HG03354 (cell line): ENCODE data around the gene CRACDL.

ENCODE experiments used
- ATAC-seq: cut with Tn5 transposase; IDR thresholded peaks from one replicate; pipeline ENCODE4 v1.9.1; 2021; ENCODE audit warnings: mild to moderate bottlenecking; ENCODE audit not compliant: unreplicated experiment, poor library complexity, severe bottlenecking

The CRACDL gene

DNA sequence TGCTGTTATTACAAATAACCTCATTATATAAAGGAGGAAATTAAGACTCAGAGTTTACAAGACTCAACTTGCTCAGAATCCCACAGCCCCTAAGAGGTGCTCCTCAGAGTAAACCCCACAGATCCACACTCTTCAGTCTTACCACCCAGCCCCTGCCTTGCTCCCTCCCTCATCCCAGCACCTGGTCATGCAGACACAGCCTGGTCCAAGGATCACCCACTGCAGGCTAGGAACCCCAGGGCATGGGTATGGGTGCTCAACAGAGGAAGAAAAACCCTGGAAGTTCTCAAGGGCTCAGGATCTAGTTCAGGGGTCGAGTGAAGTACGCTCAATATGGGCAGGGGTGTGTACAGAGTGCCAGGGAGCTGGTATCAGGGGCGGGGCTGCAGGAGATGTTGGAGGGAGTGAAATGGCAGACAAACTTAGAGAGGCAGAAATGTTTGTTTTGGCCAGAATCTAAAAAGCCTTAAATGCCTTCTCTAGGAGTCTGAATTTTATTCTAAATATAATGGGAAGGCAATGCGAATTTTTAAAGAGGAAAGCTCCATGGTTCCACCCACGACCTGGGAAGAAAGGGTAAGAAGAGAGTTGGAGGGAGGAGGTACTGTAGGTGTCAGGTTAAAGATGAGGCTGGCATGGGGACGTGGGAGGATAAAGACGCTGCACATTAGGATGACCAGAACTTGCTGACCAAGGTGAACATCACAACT, 126.0 kb downstream of the CRACDL start:
- ATAC-seq = no peak

DNA sequence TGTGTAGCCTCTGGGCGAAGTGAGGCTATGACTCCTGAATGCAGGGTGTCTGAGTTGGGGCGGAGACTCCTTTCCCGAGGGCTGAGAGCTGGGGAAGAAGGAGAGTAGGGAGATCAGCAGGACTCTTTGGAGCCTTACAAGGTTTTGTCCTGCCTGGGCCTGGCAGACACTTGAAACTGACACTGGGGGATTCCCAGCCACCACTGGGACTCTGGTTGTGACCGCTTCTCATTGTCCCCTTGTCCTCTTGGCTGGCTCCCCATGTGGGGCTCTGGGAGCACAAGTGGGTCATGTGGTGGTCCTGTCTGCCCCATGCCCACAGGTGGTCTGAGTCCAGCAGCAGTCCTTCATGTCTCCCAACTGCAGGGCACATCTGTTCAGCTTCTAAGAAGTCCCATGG, 126.9 kb downstream of the CRACDL start:
- ATAC-seq = no peak

DNA sequence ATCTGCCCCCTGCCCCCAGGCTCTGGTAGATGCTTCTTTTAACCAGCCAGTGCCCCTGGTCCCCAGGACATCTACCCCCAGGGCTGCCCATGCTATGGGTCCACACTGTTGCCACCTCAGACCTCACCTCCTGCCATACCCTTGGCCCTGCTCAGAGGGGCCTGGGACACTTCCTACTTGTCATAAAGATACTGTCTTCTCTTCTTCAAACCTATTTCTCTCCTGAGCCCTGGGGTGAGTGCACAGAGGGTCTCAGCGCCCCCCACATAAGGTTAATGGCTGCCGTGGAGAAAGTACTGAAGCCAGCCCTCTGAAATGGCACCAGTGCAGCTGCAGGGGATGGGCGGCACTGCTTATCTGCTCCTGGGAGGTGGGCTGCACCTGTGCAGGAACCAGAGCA, 127.5 kb downstream of the CRACDL start:
- ATAC-seq = no peak

DNA sequence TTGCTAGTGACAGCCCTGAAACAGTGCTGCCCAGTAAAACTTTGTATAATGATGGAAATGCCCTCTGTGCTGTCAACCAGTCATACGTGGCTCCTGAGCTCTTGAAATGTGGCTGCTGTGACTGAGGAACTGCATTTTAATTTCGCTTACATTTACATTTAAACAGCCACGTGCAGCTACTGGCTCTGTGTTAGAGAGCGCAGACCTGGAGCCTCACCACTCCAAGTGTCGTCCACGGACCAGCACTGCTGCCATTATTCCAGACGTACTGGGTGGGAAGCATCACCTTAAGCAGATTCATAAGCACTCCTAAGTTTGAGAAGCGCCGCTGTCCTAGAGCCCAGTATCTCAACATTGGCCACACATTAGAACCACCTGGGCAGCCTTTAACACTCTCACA, 128.1 kb downstream of the CRACDL start:
- ATAC-seq = no peak

DNA sequence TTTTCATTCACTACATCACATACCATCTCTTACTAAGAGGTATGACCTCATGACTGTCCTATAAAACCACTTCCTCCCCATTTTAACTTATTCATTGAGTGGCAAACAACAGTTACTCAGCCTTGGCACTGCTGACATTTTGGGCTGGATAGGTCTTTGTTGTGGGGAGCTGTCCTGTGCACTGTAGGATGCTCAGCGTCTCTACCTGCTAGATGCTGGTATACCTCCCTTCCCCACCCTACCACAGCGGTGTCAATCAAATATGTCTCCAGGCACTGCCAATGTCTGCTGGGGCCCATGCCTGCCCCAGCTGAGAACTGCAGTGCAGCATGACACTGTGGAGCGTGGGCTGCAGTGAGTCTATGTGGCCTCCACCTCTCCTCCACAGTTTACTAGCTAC, 128.8 kb downstream of the CRACDL start:
- no peak for ATAC-seq

DNA sequence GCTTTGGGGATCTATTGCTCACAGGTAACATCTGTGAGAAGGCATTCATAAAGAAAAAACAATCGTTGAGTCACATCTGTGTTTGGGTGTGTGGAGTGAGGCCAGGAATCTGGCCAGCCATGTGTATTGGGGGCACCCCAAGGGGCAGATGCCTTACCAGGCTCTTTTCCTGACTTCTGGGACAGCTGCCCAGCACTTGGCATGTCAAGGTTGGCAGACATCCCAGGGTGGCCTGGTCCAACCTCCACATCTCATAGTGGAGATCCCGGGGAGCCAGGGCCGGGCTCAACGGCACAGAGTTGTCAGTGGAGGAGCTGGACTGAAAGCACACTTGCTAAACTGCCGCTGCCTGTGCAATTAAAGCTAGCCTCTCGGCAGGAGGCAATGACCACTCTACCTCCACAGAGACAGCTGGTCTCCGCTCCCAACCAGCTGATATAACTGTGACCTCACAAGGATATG, 129.8 kb downstream of the CRACDL start:
- ATAC-seq = no peak

DNA sequence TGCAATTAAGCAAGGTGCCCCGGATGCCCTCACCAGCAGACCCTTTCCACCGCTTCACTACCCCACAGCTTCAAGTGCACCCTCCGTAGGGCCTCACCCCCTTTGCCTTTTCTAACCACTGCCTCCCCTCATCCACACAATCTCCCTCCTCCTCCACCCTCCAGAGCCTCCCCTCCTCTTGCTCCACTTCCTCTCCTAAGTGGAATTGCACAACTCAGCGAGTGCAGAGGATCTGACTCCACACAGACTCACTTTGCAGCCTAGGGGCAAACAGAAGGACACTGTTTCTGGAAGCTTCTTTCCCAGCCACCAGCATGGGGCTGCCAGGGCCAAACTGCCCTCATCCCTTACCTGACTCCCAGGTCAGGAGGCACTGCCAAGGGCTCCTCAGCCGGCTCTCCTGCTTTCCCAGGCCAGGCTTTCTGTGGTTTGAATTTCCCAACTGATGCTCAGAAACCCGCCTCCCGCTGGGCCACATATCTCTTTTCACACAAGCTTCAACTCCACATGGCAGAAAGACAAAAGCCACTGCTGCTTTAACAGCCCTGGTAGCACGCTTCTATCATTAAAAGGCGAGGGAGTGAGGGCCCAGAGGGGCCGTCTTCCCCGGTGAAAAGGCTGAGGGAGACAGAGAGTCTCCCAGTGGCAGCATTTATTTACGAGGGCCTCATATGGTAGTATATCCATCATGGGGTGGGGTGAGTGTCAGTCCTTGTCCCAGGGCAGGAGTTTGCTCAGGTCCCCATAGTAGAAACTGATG, 130.4 kb downstream of the CRACDL start:
- no peak for ATAC-seq

DNA sequence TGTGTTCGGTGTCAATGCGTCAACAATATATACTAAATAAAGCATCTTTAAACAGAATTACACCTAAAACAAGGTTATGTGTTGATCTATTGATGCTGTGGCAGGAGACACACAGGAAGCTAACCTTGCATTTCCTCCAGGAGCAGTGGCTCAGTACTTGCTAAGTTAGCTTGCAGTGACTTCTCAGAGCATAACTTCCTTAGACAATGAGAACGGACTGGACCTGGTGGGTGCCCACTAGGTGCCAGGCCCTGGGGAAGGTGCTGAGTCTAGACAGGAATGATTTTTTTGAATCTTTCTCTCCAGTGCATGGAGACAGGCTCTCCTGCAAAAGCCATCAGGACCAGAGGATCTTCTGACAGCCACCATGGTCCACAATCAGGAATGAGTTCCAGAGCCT, 131.3 kb downstream of the CRACDL start:
- ATAC-seq = no peak

DNA sequence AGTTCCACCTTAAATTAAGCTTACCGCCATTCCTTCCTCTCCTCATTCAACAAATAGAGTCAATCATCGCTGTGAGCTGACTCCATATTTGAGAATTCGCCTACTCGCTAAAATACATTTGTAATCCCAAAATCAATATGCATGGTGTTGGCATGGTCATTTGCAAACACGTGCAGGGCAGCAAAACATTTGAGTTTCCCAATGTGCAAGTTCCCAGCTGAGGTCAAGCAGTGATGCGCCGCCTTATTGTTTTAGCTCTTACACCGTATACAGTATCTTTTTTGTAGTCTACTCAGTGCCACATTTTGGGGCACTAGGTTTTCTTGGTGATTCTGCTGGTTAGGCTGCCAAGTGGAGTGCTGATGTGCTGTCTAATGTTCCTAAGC, 131.8 kb downstream of the CRACDL start:
- ATAC-seq = no peak

DNA sequence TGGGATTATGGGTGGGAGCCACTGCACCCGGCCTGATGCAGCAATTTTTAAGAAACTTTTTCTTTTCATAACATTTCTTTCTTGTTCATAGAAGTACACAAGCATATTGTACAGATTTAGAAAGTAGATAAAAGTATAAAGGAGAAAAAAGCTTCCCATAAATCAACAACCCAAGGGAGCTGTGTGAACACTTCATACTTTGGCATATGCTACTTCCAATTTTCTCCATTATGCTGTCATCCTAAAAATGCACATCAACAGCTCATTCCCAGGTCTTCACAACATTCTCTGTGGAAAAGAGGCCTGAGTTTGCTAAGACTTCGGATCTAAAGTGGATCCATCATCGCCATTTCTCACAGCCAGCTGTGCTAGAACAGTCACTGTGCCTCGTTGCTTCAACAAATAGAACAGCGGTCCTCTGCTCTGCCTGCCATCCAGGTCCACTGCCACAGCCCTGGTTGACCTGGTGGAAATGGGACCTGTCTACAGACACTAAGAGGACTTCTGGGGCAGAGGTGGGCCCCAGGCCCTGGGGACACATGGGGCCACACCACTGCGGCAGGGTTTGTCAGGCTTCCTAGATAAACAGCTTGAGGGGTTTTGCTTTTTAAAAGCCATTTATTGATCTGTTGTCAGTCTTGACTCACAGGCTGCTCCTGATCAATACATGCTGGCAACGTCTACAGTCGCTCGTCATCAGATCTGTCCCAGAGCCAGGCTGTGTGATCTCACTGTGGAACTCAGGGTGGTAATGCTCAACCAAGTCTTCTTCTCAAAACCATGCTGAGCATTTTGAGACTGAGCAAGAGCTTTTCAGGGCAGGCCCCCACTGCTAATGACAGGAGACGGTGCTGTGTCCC, 132.4 kb downstream of the CRACDL start:
- no peak for ATAC-seq

DNA sequence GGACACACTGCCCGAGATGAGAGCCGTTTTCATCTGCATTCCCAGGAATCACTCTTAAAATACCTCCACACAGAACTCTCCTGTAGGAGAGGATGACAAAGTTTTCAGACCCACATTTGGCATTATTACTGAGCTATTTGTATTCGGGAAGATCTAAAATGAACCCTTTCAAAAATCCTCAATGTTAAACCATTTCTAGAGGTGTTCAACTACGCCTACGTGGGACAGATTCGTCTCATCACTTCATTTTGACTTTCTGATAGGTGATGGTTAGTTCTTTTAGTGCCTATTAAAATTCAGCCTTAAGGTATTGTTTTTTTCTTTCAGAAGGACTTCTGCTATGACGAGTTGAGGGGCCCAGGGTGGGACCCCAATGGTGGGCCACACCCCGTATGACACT, 133.7 kb downstream of the CRACDL start:
- ATAC-seq = no peak

DNA sequence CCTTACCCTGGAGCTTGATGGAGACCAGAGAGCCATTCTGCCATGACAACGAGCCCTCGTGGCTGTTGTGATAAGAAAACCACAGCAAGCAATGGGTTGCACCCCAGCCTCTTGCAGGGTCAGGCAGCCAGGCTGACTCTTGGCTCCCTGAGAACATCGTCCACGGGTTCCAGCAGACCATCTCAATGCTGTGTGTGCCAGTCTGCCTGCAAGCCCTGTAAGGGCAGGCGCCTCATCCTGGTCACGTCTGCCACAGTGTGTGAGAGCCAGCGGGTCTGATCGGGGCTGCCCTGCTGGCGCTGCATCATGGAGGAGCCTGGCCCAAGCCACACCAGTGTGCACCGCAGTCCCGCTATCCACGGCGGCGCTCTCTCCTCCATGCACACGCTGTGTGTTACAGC, 134.1 kb downstream of the CRACDL start:
- ATAC-seq = no peak

DNA sequence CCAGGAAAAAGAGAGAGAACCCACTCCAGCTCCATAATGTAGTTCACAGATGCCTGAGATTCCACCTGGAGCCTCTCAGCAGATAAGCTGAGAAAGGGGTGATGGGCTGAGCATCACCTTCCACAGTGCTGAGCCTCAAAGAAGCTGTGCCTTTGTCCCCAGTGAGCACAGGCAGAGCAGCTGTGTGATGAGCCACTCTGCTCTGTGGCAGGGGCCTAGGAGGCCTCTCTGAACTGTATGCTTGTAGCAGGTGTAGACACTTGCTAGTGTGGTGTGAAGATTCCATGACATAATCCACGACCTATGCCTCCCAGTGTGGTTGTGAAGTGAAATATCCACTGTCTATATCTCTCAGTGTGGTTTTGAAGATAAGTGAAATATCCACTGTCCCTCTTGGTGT, 134.7 kb downstream of the CRACDL start:
- ATAC-seq = no peak

DNA sequence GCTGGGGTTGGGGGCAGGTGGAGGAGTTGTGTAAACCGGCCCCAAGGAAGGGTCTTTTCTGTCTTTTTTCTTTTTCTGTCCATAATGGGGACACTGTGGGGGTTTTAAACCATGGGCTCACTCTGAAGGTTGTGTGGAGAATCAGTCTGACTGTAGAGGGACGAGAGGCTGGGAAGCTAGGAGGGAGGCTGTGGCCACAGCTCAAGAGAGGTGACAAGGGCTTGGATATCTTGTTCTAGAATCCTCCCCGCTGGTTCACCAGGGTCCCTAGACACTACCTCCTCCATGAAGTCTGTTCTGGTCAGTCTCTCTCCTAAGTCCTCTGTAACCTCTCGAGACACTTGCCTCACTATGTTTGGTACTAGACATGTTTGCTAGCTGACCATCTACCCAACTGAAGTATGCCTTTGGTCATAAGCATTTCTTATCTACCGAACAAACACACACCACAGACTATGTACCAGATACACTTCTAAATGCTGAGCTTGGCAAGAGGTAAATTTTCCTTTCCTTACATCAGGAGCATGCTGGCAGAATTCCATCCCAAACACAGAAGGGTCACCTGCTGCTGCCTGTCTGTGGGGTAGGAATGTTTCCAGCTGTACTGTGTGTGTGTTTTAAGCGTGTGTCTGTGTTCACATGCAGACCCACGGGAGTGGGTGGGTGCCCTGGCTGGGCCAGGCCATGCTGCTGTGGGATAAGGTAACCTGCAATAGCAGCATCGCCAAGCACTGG, 135.5 kb downstream of the CRACDL start:
- no peak for ATAC-seq

DNA sequence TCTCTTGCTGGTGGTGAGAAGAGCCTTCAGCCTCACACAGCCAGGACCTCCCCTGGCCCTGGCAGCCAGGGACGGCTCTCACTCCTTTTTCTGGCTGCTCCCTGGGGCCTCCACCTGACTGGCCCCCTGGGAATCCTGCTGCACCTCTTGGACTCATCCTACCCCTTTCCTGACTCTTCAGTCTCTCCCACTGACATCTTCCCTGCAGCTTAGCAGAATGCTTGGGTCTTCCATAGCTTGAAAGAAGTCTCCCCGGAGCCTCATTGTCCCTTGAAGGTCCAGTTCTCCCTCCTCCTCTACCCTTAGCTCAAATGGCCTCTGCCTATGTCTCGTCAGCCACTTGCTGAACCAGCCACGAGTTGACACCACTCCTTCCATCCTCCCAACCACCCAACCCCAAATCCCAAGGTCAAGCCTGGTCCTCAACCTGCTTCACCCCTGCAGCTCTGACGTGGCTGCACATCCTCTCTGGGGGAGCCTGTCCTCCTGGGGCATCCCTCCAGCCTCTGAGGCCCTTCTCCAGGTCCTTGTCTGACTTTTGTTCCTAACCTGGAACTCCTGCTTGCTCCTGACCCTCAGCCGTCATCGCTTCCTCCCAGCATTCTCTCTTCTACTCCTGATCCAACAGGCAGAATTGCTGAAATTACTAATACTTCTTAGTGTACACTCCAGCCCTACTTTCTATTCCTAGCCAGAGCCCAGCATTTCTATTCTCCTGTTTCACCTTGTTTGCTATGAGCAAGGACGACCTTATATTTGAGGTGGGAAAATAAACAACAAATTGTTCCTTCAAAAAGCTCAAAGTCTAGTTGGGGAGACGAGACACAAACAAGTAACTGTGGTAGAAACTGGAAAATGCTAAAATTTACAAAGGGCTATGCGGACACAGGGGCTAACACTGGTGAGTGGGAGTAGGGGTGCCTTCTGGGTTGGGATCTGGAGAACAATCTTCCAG, 136.4 kb downstream of the CRACDL start:
- no peak for ATAC-seq

DNA sequence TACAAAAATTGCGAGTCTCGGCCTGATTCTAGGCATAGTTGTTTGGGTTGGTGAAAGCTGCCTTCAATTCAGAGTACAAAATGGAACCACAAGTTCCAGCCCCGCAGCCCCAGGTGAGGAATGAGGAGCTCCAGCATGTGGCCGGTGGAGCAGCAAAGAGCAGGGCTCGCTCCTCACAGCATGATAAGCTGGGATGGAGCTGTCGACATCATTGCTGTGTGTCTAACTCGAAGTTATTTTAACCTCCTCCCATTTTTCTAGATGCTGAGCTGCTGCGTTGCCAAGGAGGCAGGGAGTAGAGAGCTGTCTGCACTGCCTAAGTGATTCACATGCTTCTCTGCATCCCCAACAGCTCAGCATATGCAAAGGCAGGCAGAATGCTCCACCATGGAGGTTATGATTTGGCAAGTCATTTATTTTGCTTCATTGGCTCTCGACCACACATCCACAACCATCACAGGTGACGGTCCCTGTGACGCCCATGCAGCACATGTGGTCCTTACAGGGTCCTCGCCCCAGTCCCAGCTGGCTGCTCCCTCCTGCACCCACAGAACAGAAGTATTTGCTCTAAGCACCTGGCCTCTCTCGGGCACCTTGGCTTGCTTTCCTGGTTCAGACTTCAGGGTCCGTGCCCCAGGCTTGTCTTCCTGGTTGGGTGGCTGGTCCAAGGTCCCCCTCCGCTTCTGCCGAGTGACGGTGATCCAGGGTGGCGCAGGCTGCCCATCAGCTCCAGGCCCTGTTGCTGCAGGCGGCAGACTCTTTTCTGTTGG, 139.1 kb downstream of the CRACDL start:
- ATAC-seq = no peak

DNA sequence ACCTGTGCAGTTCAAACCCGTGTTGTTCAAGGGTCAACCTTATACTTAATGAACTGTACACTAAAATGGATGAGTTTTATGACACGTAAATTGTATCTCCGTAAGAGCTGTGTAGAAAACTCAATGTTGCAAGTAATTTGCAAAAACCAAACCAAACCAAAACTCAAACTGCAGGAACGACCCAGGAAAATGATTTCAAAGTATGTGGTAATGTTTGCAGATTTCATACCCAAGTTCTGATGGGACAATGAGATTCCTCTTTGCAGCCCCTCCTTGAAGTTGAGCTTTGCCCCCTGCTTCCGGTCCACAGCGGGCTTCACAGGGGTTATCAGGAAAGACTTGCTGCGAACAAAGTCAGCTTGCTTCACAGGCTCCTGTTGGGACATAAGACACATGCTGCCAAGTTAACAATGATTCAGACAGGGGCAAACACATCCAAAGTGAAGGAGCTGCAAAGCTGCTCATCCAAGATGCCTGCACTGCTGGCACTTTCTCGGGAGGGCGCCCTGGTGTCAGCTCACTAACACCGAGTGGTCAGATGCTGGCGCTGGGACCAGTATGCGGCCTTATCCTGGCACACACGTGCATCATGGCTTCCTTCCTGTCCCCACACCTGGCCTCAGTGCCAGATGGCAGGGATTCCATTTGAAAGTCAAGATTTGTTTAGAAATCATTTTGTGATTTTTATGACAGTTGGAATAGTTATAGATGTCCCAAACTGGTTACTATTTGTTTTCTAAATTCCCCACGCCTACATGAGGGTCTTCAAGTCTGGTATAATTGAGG, 139.9 kb downstream of the CRACDL start:
- no peak for ATAC-seq
